Jurkat, Clone E6-1 (cell line): Measurements from ENCODE around the gene ID3. TPM values are rescaled to one million over a fixed set of nuclear protein-coding genes. Genes with fewer than 3 reads are reported as not detected.

Experiments
- DNase-seq: peaks from one replicate; pipeline ENCODE4 v3.0.0-alpha.2; 2011; ENCODE audit warnings: low read depth, low spot score
- H3K4me3 ChIP-seq: 2 replicates; pipeline ENCODE4 v1.5.1; 2011; ENCODE audit warnings: mild to moderate bottlenecking, low read length, control low read depth, moderate library complexity
- polyA plus RNA-seq: library from polyadenylated mRNA; unstranded; fragments of >200 nt; gene quantifications from one replicate; pipeline ENCODE4 v1.2.1, GENCODE V29; 2012; ENCODE audit warnings: missing spikeins; ENCODE audit not compliant: insufficient read length, insufficient read depth

The ID3 gene
- 164 TPM for polyA plus RNA-seq

- peak within 1 kb of the TSS; percentile 78 for H3K4me3 ChIP-seq
- DNase-seq: peak; percentile 92
Observed at GRCh38 chr1:23559136-23559984, at the start of gene ID3. ID3 (minus strand) TSS chr1:23559501; CDS start chr1:23559426, 75 bp downstream.

- H3K4me3 ChIP-seq: no peak overlapping the region
- no peak for DNase-seq
Observed at GRCh38 chr1:23607944-23608343, 48.6 kb upstream of the ID3 start.

GRCh38 chr1:23601968-23602876 is 42.9 kb upstream of the ID3 start:
- DNase-seq: peak; percentile 75
- H3K4me3 ChIP-seq: peak overlapping the region; percentile 38

- H3K4me3 ChIP-seq: peak overlapping the region; percentile 38
- DNase-seq: peak; percentile 98
Observed at GRCh38 chr1:23601135-23601967, 42.0 kb upstream of the ID3 start.

- no peak for DNase-seq
- peak overlapping the region; percentile 10; the same call in 1 of the 2 replicates for H3K4me3 ChIP-seq
Observed at GRCh38 chr1:23600283-23600682, 41.0 kb upstream of the ID3 start.

- peak overlapping the region; percentile 19; the same call in 1 of the 2 replicates for H3K4me3 ChIP-seq
- no peak for DNase-seq
Observed at GRCh38 chr1:23599125-23599524, 39.8 kb upstream of the ID3 start.

- 0 out of 2 replicates have a peak overlapping the region, but pooled peaks have one; percentile 19 for H3K4me3 ChIP-seq
- DNase-seq: peak; percentile 95
Observed at GRCh38 chr1:23598424-23598823, 39.1 kb upstream of the ID3 start.

GRCh38 chr1:23597635-23598388 is 38.5 kb upstream of the ID3 start:
- H3K4me3 ChIP-seq: no peak overlapping the region
- DNase-seq: no peak

- DNase-seq: no peak
- no peak overlapping the region for H3K4me3 ChIP-seq
Observed at GRCh38 chr1:23596382-23597358, 37.4 kb upstream of the ID3 start.

GRCh38 chr1:23594927-23595353 is 35.6 kb upstream of the ID3 start:
- DNase-seq: no peak
- H3K4me3 ChIP-seq: no peak overlapping the region

- H3K4me3 ChIP-seq: no peak overlapping the region
- no peak for DNase-seq
Observed at GRCh38 chr1:23594149-23594907, 35.0 kb upstream of the ID3 start.

GRCh38 chr1:23593556-23594148 is 34.4 kb upstream of the ID3 start:
- DNase-seq: no peak
- H3K4me3 ChIP-seq: no peak overlapping the region

GRCh38 chr1:23593042-23593521 is 33.8 kb upstream of the ID3 start:
- no peak for DNase-seq
- no peak overlapping the region for H3K4me3 ChIP-seq

GRCh38 chr1:23592209-23592892 is 33.0 kb upstream of the ID3 start:
- H3K4me3 ChIP-seq: no peak overlapping the region
- no peak for DNase-seq

- H3K4me3 ChIP-seq: no peak overlapping the region
- DNase-seq: no peak
Observed at GRCh38 chr1:23591460-23592208, 32.3 kb upstream of the ID3 start.
